ENCODE data around the gene FHIT.

DNA sequence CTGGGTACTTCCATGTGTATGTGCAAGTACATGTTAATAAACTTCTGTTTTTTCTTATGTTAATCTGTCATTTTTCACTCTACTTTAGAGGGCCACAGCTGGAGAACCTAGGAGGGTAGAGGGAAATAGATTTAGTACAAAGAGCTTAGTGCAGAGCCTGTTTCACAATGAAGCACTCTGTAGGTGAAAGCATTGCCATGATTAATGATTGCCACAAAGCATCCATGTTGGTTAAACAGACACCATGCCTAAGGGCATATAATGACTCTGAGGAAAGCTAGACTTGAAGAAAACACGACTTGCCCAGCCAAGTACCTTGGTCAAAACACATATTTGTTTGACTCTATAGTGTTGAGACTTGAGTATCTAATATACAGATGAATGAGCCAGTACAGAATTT is 338.4 kb downstream of the FHIT start:
- no peak for TF ChIP-seq RAD21 (IDR thresholded peaks at IDR 0.05)
- TF ChIP-seq, protein P1, sequence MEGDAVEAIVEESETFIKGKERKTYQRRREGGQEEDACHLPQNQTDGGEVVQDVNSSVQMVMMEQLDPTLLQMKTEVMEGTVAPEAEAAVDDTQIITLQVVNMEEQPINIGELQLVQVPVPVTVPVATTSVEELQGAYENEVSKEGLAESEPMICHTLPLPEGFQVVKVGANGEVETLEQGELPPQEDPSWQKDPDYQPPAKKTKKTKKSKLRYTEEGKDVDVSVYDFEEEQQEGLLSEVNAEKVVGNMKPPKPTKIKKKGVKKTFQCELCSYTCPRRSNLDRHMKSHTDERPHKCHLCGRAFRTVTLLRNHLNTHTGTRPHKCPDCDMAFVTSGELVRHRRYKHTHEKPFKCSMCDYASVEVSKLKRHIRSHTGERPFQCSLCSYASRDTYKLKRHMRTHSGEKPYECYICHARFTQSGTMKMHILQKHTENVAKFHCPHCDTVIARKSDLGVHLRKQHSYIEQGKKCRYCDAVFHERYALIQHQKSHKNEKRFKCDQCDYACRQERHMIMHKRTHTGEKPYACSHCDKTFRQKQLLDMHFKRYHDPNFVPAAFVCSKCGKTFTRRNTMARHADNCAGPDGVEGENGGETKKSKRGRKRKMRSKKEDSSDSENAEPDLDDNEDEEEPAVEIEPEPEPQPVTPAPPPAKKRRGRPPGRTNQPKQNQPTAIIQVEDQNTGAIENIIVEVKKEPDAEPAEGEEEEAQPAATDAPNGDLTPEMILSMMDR (IDR thresholded peaks at IDR 0.05; ENCODE audit: low read depth, low read length, missing input control): no peak
- TF ChIP-seq EGR1 (IDR thresholded peaks at IDR 0.05; ENCODE audit: low read depth in 2 of 2): no peak
- TF ChIP-seq, protein P2, sequence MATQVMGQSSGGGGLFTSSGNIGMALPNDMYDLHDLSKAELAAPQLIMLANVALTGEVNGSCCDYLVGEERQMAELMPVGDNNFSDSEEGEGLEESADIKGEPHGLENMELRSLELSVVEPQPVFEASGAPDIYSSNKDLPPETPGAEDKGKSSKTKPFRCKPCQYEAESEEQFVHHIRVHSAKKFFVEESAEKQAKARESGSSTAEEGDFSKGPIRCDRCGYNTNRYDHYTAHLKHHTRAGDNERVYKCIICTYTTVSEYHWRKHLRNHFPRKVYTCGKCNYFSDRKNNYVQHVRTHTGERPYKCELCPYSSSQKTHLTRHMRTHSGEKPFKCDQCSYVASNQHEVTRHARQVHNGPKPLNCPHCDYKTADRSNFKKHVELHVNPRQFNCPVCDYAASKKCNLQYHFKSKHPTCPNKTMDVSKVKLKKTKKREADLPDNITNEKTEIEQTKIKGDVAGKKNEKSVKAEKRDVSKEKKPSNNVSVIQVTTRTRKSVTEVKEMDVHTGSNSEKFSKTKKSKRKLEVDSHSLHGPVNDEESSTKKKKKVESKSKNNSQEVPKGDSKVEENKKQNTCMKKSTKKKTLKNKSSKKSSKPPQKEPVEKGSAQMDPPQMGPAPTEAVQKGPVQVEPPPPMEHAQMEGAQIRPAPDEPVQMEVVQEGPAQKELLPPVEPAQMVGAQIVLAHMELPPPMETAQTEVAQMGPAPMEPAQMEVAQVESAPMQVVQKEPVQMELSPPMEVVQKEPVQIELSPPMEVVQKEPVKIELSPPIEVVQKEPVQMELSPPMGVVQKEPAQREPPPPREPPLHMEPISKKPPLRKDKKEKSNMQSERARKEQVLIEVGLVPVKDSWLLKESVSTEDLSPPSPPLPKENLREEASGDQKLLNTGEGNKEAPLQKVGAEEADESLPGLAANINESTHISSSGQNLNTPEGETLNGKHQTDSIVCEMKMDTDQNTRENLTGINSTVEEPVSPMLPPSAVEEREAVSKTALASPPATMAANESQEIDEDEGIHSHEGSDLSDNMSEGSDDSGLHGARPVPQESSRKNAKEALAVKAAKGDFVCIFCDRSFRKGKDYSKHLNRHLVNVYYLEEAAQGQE (IDR thresholded peaks at IDR 0.05): no peak
- TF ChIP-seq, protein P3, sequence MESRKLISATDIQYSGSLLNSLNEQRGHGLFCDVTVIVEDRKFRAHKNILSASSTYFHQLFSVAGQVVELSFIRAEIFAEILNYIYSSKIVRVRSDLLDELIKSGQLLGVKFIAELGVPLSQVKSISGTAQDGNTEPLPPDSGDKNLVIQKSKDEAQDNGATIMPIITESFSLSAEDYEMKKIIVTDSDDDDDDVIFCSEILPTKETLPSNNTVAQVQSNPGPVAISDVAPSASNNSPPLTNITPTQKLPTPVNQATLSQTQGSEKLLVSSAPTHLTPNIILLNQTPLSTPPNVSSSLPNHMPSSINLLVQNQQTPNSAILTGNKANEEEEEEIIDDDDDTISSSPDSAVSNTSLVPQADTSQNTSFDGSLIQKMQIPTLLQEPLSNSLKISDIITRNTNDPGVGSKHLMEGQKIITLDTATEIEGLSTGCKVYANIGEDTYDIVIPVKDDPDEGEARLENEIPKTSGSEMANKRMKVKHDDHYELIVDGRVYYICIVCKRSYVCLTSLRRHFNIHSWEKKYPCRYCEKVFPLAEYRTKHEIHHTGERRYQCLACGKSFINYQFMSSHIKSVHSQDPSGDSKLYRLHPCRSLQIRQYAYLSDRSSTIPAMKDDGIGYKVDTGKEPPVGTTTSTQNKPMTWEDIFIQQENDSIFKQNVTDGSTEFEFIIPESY (IDR thresholded peaks at IDR 0.05): no peak
- no peak for TF ChIP-seq TAF1 (conservative IDR thresholded peaks at IDR 0.05)
- no peak for TF ChIP-seq RXRA (IDR thresholded peaks at IDR 0.05)
- TF ChIP-seq, protein P4, sequence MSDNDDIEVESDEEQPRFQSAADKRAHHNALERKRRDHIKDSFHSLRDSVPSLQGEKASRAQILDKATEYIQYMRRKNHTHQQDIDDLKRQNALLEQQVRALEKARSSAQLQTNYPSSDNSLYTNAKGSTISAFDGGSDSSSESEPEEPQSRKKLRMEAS (IDR thresholded peaks at IDR 0.05): no peak

All from liver (tissue), 3 donors.